GM19193 (cell line): Measurements from ENCODE around the gene ZNF254.

Source experiments
- POLR2A ChIP-seq: IDR thresholded peaks from 4 replicates; pipeline ENCODE4 v1.6.1; 2011; ENCODE audit not compliant: insufficient read depth, insufficient read length; ENCODE audit errors: extremely low read depth

ZNF254 gene

GRCh38 chr19:24142771-24143170 lies 55.8 kb downstream of the ZNF254 start:
- TF ChIP-seq POLR2A = no peak

GRCh38 chr19:24159707-24160106 lies 72.7 kb downstream of the ZNF254 start:
- no peak for TF ChIP-seq POLR2A

DNA sequence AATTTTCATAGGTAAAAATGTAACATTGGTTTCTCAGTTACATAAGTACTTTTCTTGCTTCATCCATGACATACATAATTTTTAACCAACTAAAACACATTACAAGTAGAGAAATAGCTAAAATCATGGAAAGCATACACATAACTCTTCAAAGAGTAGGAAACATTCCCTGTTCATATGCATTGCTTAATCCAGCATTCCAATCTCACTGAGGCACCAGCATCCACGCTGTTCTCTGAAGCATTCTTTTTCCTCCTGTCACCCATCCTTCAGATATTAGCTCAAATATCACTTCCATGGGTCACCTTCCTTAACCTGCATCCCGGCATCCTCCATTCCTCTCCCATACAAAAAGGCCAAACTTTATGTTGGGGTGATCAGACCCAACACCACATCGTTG lies 79.1 kb downstream of the ZNF254 start:
- no peak for TF ChIP-seq POLR2A

- TF ChIP-seq POLR2A = no peak
Observed at GRCh38 chr19:24173882-24174281, 86.9 kb downstream of the ZNF254 start.

DNA sequence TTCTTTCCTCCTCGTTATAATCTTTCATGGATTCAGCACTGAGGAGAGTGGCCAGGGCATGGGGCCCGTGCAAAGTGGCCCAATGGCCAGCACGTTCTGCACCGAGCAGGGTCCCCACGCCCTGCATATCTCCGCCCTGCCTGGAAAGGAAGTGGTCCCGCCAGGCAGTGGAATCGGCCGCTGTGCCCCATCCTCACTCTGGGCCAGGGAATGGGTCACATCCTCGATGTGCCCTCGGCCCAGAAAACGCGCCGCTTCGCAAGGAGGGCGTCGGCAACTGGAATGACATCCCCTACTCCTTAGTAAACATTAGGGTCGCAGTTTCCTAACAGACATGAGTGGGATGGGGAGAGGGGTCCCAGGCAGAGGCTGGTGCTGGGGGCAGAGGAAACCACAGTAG lies 90.7 kb downstream of the ZNF254 start:
- no peak for TF ChIP-seq POLR2A

GRCh38 chr19:24178207-24178606 lies 91.2 kb downstream of the ZNF254 start:
- no peak for TF ChIP-seq POLR2A
